Dermis microvascular lymphatic vessel endothelial cell (primary cell): ENCODE measurements around the gene HMBS. TPM values are rescaled to one million over a fixed set of nuclear protein-coding genes. Genes with fewer than 3 reads are reported as not detected.

Experiments
- DNase-seq, 2 donors: peaks; one replicate each; pipeline versions ENCODE4 v3.0.0 to v3.0.0-alpha.2; 2010; ENCODE audit warnings: low read depth in 2 of 2
- total RNA-seq: library from RNA; depleted of rRNA; stranded (reverse); fragments of >200 nt; gene quantifications from 2 replicates; pipeline ENCODE4 v1.2.1, GENCODE V29; 2014

Gene HMBS
- total RNA-seq, 1 donor from 2014 or later, result 4.5 TPM

- peak; percentile 86 to 96 for DNase-seq
These were observed 17.1 kb upstream of the HMBS start, which contains the start of gene VPS11 for GRCh38 chr11:119067371-119068222. TSS of gene VPS11 (plus strand) at chr11:119067818. CDS start at chr11:119067824, 6 bp downstream.

GRCh38 chr11:119077839-119078238, 6.8 kb upstream of the HMBS start:
- no peak for DNase-seq

DNA sequence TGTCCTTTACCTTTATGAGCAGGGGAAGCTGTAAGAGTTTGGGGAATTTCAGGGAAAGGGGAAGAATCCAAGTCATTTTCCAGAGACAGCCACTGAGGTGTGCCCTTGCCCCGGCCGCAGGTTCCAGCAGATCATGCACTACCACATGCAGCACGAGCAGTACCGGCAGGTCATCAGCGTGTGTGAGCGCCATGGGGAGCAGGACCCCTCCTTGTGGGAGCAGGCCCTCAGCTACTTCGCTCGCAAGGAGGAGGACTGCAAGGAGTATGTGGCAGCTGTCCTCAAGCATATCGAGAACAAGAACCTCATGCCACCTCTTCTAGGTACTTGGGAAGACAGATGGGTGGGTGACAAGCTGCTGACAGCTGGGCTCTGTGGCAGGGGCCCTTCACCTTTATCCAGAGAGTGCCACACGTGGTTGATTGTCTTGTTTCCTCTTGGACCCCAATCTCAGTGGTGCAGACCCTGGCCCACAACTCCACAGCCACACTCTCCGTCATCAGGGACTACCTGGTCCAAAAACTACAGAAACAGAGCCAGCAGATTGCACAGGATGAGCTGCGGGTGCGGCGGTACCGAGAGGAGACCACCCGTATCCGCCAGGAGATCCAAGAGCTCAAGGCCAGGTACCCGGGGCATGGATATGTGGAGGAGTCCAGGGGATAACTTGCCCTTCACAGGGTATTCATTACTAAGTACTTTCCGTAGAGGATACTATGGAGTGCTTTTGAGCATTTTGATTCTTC, 5.8 kb upstream of the HMBS start:
- no peak for DNase-seq

- DNase-seq, result no peak
These were observed 2.9 kb upstream of the HMBS start for GRCh38 chr11:119081682-119082260.

DNA sequence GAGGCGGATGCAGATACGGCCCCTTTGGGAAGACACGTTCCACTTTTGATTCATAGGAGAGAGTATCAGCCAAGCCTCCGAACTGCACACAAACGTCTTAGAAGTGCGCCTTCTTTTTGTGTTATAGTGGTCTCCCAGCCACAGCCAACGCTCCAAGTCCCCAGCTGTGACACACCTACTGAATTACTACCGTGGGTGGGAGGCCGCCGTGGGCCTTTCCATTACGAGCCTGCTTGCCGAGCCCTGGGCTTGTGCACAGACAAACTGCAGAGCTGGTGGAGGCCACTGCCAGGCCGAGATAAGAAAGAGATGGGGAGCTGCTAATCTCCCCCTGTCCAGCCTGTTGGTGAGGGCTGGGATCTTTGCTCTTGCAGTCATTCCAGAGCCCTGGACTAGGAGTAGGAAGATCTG, 761 bp downstream of the HMBS start:
- no peak for DNase-seq

DNA sequence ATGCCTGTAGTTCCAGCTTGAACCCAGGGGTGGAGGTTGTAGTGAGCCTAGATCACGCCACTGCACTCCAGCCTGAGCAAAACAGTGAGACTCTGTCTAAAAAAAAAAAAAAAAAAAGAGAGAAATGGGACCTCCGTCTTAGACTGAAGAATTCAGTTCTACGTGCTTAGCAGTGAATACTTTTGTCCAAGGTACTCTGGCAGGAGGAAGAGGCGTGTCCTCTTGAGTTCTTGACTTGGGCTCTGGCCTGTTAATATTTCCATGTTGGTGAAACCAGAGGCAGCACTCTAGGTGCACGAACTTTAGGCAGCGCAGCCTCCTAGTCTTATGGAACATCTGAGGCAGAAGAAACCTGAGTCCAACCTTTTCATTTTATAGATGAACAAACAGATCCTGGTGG, 2.4 kb downstream of the HMBS start:
- no peak for DNase-seq

DNA sequence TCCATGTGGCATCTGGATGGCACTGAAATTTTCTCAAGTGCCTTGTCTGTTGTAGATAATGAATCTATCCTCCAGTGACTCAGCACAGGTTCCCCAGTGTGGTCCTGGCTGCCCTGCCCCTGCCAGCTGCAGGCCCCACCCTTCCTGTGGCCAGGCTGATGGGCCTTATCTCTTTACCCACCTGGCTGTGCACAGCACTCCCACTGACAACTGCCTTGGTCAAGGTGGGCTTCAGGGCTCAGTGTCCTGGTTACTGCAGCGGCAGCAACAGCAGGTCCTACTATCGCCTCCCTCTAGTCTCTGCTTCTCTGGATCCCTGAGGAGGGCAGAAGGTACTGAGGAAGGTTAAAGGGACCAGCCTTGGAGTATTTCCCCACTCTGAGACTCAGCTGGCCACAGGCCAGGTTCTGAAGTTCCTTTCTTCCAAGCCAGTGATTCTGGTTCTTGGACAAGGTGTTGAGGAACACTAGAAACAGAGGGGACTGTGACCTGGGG, 3.1 kb downstream of the HMBS start:
- DNase-seq, result no peak

- DNase-seq, result no peak
These were observed 3.7 kb downstream of the HMBS start for GRCh38 chr11:119088406-119088805.

DNA sequence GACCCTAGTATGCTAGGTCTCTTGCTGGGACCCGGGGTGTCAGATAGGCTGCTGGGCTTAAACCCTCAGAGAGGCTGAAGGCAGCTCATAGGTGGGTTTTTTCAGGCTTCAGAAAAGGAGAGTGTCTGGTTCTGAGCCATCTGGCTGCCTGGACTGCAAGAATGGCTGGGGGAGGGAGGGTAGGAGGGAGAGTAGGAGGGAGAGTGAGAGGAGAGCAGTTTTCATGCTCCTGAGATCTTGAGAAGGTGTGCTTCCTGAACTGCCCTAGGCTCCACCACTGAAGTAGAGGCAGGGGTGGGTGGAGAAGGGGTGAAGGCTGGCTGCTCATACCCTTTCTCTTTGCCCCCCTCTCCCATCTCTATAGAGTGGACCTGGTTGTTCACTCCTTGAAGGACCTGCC, 4.6 kb downstream of the HMBS start:
- DNase-seq, result no peak

- no peak for DNase-seq
These were observed 6.5 kb downstream of the HMBS start for GRCh38 chr11:119091178-119091577.

- no peak for DNase-seq
These were observed 7.5 kb downstream of the HMBS start for GRCh38 chr11:119091966-119092879.

DNA sequence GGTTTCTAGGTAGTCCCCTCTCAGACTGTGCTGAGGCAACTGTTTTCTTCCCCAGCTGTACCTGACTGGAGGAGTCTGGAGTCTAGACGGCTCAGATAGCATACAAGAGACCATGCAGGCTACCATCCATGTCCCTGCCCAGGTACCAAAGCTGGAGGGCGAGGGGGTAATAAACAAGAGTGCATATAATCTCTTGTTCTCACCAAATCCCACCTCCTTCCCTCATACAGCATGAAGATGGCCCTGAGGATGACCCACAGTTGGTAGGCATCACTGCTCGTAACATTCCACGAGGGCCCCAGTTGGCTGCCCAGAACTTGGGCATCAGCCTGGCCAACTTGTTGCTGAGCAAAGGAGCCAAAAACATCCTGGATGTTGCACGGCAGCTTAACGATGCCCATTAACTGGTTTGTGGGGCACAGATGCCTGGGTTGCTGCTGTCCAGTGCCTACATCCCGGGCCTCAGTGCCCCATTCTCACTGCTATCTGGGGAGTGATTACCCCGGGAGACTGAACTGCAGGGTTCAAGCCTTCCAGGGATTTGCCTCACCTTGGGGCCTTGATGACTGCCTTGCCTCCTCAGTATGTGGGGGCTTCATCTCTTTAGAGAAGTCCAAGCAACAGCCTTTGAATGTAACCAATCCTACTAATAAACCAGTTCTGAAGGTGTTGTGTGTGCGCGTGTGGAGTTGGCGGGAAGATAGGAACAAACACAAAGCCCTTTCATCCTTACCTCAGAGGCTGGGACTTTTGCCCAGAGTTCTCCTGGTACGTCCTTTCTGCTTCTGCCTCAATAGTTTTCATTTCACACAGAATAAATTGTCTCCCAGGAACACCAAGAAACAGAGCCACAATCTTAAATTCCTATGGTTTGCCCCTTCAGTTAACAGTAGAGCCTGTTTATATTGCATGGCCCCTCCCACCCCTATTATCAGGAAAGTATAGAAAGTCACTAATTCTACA, 8.5 kb downstream of the HMBS start:
- DNase-seq, result no peak

DNA sequence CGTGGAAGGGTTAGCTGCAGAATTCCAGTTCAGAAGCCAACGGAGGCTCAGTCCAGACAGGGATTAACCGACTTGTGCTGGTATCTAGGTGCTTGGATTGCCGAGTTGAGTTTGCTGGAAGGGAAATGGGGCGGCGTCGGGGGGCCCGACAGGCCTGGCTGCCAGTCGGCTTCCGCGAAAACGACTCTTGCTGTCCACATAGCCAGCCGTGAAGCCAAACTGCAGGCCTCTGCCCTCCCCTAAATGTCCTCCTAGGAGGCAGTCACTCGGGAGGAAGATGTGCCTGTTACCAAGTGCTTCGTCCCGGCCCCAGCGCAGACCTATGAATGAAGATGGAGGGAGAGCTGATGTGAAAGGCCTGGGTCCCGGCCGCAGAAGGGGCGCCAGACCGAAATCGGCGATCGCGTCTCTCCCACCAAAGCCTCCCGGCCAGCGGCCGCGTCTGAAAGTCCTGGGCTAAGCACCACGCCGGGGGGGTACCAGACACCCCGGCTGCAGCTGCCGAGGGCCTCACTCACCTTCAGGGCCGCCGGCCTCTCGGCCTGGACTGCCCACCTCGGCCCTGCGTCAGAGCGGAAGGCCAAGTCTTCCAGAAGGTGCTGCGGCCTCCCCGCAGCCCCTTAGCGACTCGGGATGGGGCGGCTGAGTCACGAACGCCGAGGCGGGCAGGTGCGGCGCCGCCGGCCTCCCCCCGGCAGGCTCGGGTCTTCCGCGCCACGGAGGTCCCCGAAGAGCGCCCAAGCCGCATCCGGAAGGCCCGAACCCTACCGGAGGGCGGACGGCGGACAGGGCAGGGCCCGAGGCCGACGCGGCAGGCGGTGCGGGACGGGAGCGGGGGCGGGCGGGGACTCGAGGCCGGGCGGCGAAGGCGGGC, 9.5 kb downstream of the HMBS start:
- DNase-seq, result peak in 1 of 2 donors; percentile 53

DNA sequence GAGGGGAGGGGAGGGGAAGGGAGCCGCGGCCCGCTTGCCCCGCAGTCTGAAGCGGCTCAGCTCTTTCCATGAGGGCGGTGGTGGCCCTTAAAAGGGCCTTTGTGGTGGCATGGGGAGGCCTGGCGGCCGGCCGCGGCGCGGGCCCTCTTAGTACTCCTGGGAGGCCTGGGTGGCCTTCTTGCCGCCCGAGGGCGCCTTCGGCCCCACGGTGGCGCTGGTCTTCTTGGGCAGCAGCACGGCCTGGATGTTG, 10.1 kb downstream of the HMBS start:
- DNase-seq, result peak in 1 of 2 donors; percentile 88

DNA sequence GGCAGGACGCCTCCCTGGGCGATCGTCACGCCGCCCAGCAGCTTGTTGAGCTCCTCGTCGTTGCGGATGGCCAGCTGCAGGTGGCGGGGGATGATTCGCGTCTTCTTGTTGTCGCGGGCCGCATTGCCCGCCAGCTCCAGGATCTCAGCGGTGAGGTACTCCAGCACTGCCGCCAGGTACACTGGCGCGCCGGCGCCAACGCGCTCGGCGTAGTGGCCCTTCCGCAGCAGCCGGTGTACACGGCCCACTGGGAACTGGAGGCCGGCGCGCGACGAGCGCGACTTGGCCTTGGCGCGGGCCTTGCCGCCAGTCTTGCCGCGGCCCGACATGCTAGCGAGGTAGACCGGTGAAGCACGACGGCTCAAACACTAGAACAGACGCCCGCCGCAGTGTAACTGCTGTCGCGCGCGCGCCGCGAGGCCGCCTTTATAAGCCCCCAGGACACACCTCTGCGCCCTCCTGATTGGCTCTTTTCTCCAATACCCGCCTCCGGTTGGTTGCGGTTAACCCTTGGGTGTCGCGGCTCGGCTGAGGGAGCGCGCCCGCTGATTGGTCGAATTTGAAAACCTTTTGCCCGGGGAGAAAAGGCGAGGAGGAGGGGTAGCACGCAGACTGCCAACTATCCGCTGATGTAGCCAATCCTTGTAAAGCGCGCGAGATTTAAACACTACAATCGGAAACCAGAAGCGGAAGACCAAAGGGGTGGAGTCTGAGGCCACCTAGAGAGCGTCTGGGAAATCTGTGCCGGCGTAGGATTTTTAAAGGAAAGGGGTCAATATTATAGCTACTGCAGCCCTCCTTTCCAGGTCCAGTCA, 10.6 kb downstream of the HMBS start:
- DNase-seq, result peak; percentile 99 to 100

DNA sequence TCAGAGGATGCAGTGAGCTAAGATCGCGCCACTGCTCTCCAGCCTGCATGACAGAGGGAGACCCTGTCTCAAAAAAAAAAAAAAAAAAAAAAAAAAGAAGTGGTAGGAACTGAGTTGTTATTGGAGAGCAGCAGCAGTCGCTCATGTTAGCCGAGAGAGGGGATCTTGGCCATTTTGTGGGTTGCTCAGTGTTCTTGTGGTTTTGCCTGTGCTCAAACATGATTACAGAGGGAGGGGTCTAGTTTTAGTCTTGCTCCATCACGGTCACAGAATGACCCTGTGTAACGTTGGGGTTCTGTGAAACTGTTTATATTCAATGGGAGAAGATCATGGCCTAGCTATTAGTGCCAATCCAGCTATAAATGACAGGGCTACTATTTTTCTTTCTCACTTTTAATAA, 15.0 kb downstream of the HMBS start:
- DNase-seq, result no peak

DNA sequence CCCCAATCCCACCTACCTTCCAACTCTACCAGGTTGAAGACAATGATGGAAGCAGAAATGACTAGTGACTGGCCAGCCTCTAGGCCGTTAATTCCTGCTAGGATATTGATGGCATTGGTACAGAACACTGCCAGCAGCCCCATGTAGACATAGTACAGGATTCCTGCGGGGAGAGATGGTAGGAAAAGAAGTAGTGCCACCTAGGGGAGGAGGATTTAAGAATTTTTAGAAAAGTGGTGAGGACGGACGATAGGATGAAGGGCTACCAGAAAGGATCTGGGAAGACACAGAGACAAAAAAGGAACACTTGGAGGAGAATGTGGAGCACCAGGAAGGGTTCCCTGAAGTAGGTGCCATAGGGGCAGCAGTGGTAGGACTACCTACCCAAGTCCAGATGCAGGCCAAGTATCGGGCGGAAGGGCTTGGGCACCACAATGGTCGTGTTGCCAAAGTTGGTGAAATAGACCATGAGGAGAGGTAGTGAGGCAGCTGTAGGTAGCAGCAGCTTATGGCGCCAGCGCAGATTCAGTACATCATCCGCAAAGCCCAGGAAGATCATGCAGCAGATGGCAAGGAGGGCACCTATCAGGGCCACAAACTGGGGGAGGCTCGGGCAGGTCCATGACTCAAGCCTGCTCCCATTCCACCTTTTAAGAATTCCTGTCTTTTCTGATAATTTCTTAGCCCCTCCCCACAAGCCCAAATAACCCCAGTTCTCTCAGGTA, 15.7 kb downstream of the HMBS start:
- DNase-seq, result peak in 1 of 2 donors; percentile 59
